ENCODE measurements around the gene MCM8. TPM values are rescaled to one million over a fixed set of nuclear protein-coding genes. Genes with fewer than 3 reads are reported as not detected.

Gene MCM8
- total and polyA plus RNA-seq, 3 donors from 2014 or later = 19.9 to 25.4 (median 20.3) TPM

GRCh38 chr20:6012179-6012578 lies 61.7 kb downstream of the MCM8 start:
- no peak for TF ChIP-seq POLR2A (IDR thresholded peaks at IDR 0.05)
- TF ChIP-seq CTCF (IDR thresholded peaks at IDR 0.05) = no peak
- H3K27me3 ChIP-seq = no peaks in the 10 kb centered on the region
- no peaks in the 10 kb centered on the region for H3K36me3 ChIP-seq (ENCODE audit: low read depth, missing control alignments)
- no peak overlapping the region for H3K4me3 ChIP-seq
- peaks cover 16% of the 10 kb centered on the region for H3K4me1 ChIP-seq
- WGBS, 2 donors = 95 to 96% methylated on average over 5 of the region's 5 CpGs
- no peak overlapping the region for H3K27ac ChIP-seq
- intact Hi-C loops (cut with DNase I; ENCODE audit: low total_unique reads) = no loop called here
- no peak for DNase-seq
- H3K9me3 ChIP-seq = no peaks in the 10 kb centered on the region

- no peaks in the 10 kb centered on the region for H3K27me3 ChIP-seq
- WGBS, 2 donors = 82 to 88% methylated on average over 3 of the region's 3 CpGs
- intact Hi-C loops (cut with DNase I; ENCODE audit: low total_unique reads) = no loop called here
- H3K27ac ChIP-seq = no peak overlapping the region
- no peak for DNase-seq
- no peak overlapping the region for H3K4me3 ChIP-seq
- H3K4me1 ChIP-seq = no peaks in the 10 kb centered on the region
- no peaks in the 10 kb centered on the region for H3K36me3 ChIP-seq (ENCODE audit: low read depth, missing control alignments)
- H3K9me3 ChIP-seq = no peaks in the 10 kb centered on the region
- TF ChIP-seq CTCF (IDR thresholded peaks at IDR 0.05) = no peak
- no peak for TF ChIP-seq POLR2A (IDR thresholded peaks at IDR 0.05)
Measured at GRCh38 chr20:6014017-6014416, 63.6 kb downstream of the MCM8 start.

GRCh38 chr20:6014957-6015356 lies 64.5 kb downstream of the MCM8 start:
- TF ChIP-seq POLR2A (IDR thresholded peaks at IDR 0.05) (no peak), CTCF (IDR thresholded peaks at IDR 0.05) (no peak)
- Histone ChIP-seq H3K36me3 (ENCODE audit: low read depth, missing control alignments) (no peaks in the 10 kb centered on the region), H3K27ac (no peak overlapping the region), H3K9me3 (no peaks in the 10 kb centered on the region), H3K4me1 (no peaks in the 10 kb centered on the region), H3K4me3 (no peak overlapping the region), H3K27me3 (no peaks in the 10 kb centered on the region)
- no peak for DNase-seq
- intact Hi-C loops (cut with DNase I; ENCODE audit: low total_unique reads) = no loop called here
- 80 to 83% methylated on average over 4 of the region's 4 CpGs for WGBS, 2 donors

- no peak overlapping the region for H3K27ac ChIP-seq
- H3K9me3 ChIP-seq = no peaks in the 10 kb centered on the region
- H3K4me1 ChIP-seq = no peaks in the 10 kb centered on the region
- H3K4me3 ChIP-seq = no peak overlapping the region
- no peak for TF ChIP-seq POLR2A (IDR thresholded peaks at IDR 0.05)
- TF ChIP-seq CTCF (IDR thresholded peaks at IDR 0.05) = no peak
- intact Hi-C loops (cut with DNase I; ENCODE audit: low total_unique reads) = no loop called here
- H3K27me3 ChIP-seq = no peaks in the 10 kb centered on the region
- DNase-seq = no peak
- H3K36me3 ChIP-seq (ENCODE audit: low read depth, missing control alignments) = no peaks in the 10 kb centered on the region
Measured at GRCh38 chr20:6017467-6017866, 67.0 kb downstream of the MCM8 start.

- TF ChIP-seq CTCF (IDR thresholded peaks at IDR 0.05) = no peak
- TF ChIP-seq POLR2A (IDR thresholded peaks at IDR 0.05) = no peak
- Histone ChIP-seq H3K9me3 (no peaks in the 10 kb centered on the region), H3K4me1 (no peaks in the 10 kb centered on the region), H3K4me3 (no peak overlapping the region), H3K27ac (no peak overlapping the region), H3K36me3 (ENCODE audit: low read depth, missing control alignments) (no peaks in the 10 kb centered on the region), H3K27me3 (no peaks in the 10 kb centered on the region)
- DNase-seq = no peak
- intact Hi-C loops (cut with DNase I; ENCODE audit: low total_unique reads) = no loop called here
- WGBS, 2 donors = 90 to 93% methylated on average over 7 of the region's 7 CpGs
Measured at GRCh38 chr20:6017880-6018279, 67.4 kb downstream of the MCM8 start.
